Activated T-helper 2 cell treated with anti-CD3 and anti-CD28 coated beads, Interferon-gamma antibody, Interleukin-2, Interleukin-4, amounts not matched to agents 10 μg/mL and 5 μg/mL and 100 μg/mL, durations not matched to agents 14 hours and 24 hours and 36 hours (primary cell): ENCODE results near the gene SLC51B. TPM values are rescaled to one million over a fixed set of nuclear protein-coding genes. Genes with fewer than 3 reads are reported as not detected.
A peak's percentile ranks its signal among the peaks of the same experiment; 100 is the strongest.
"Not testable (repeated sequence)": the region's sequence is repeated elsewhere in the genome, so short reads cannot be mapped to it uniquely, and the experiment has no call there.

Experiments
- DNase-seq: peaks from one replicate; pipeline ENCODE4 v3.0.0; 2021; ENCODE audit warnings: low spot score
- H3K27ac Mint-ChIP-seq: one replicate; pipeline ENCODE4 v1.8.0; 2021; ENCODE audit warnings: mixed read lengths
- H3K27me3 Mint-ChIP-seq: one replicate; pipeline ENCODE4 v1.8.0; 2021; ENCODE audit warnings: low read depth, mixed read lengths
- H3K36me3 Mint-ChIP-seq: one replicate; pipeline ENCODE4 v1.8.0; 2021; ENCODE audit warnings: low read depth, mixed read lengths
- H3K4me1 Mint-ChIP-seq: one replicate; pipeline ENCODE4 v1.8.0; 2021; ENCODE audit warnings: low read depth, mixed read lengths
- H3K4me3 Mint-ChIP-seq: one replicate; pipeline ENCODE4 v1.8.0; 2021; ENCODE audit warnings: low read depth, mild to moderate bottlenecking, moderate library complexity, mixed read lengths
- H3K9me3 Mint-ChIP-seq: one replicate; pipeline ENCODE4 v1.8.0; 2021; ENCODE audit warnings: mixed read lengths
- intact Hi-C: fragments of 100-400 bp; cut with micrococcal nuclease; formaldehyde crosslinking; loops from one replicate; pipeline ENCODE4 v1.15.1; 2023
- total RNA-seq: library from RNA; stranded (reverse); gene quantifications from 2 replicates; pipeline ENCODE4 v1.2.3, GENCODE V29; 2022

SLC51B gene
- total RNA-seq, 1 donor from 2014 or later: not detected

DNA sequence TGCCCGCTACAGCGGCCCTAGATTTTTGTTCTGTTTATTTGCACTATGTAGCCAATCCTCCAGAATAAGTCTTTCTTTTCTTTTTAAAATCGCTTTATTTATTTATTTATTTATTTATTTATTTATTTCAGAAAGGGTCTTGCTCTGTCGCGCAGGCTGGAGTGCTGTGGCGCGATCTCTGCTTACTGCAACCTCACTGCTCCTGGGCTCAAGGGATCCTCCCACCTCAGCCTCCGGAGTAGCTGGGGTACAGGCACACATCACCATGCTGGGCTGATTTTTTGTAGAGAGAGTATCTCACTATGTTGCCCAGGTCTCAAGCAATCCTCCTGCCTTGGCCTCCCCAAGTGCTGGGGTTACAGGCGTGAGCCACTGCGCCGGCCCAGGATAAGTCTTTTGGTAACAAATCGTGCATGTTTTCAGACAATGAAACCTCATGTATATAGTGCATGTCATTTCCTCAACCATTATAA, 15.4 kb upstream of the SLC51B start:
- H3K4me1 Mint-ChIP-seq: peaks cover 22% of the 10 kb centered on the region
- peaks cover 14% of the 10 kb centered on the region for H3K27me3 Mint-ChIP-seq
- intact Hi-C loops: no loop called here
- no peaks in the 10 kb centered on the region for H3K9me3 Mint-ChIP-seq
- H3K27ac Mint-ChIP-seq: no peak overlapping the region
- H3K4me3 Mint-ChIP-seq: peak overlapping the region; percentile 72
- H3K36me3 Mint-ChIP-seq: peaks cover 21% of the 10 kb centered on the region
- DNase-seq: no peak

DNA sequence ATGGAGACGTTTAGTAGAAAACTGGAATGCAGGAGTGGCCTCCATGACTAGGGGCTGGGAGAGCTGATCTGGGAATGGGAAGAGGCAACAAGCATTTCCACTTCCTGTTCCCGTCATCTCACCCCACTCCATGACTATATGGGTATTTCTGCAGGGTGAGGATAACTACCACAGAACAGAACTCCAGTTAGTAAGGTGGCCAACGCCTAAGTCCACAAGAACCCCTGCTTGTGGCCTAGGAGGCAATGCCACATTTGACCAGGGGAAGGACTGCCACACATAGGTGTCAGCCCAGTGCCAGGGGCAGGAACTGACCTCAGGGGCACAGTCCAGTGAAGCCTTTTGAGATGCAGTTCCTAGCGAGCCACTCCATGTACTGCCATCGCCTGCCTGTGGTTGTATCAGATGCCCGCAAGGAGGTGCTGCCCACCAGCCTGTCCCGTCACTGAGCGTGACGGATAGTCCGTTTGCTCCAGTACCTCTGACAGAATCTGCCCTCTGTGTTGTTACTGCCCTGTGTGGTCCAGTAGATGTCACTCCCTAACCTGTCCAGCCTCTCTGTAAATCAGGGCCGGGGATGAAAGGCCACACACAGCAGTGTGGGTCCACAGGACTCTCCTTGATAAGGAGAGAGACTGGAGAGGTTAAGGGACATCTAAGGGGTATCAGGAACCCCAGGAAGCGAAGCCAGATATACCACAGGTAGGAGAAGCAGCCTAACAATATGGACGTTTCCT, 12.2 kb upstream of the SLC51B start:
- Mint-ChIP-seq H3K36me3 (peaks cover 4% of the 10 kb centered on the region), H3K4me3 (no peak overlapping the region), H3K9me3 (no peaks in the 10 kb centered on the region)

DNA sequence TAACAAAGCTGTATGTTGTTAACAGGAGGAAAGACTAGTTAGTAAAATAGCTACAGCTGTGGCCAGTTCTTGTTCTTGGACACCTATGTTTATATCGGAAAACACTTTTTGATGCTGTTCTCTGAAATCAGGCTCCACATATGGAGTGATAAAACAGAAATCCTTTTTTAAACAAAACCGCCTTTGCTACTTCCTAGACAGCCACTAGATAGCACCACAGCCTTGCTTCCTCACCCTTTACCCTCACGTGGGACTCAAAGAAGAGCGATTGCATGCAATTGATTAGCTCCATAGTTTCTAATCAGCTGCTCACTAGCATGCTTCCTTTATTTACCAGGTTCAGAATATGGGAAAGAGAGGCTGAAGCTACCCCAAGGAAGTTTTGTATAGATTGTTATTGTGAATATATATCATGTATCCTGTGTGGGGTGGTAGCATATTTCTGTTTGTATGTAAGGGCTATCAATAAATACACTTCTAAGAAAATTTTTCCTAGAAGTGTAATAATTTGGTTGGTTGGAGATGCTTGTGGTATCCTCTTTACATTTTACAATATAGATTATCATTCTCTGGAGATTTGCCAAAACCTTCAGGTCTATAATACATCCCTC, 11.4 kb upstream of the SLC51B start:
- Mint-ChIP-seq H3K27ac (no peak overlapping the region), H3K4me1 (peaks cover 12% of the 10 kb centered on the region), H3K4me3 (no peak overlapping the region), H3K27me3 (peaks cover 14% of the 10 kb centered on the region), H3K9me3 (no peaks in the 10 kb centered on the region), H3K36me3 (no peaks in the 10 kb centered on the region)
- intact Hi-C loops: loop anchor here (2.0 kb wide), 2 partner anchors 45 to 263 kb away; partner anchors contain the start of gene RNU5A-1
- no peak for DNase-seq

More for the DNA sequence above, 12.2 kb upstream of the SLC51B start:
- Mint-ChIP-seq H3K27me3 (peaks cover 14% of the 10 kb centered on the region), H3K4me1 (peaks cover 18% of the 10 kb centered on the region), H3K27ac (no peak overlapping the region)
- DNase-seq: peak; percentile 20
- intact Hi-C loops: loop anchor here (2.0 kb wide), 2 partner anchors 46 to 264 kb away; partner anchors contain the start of gene RNU5A-1

DNA sequence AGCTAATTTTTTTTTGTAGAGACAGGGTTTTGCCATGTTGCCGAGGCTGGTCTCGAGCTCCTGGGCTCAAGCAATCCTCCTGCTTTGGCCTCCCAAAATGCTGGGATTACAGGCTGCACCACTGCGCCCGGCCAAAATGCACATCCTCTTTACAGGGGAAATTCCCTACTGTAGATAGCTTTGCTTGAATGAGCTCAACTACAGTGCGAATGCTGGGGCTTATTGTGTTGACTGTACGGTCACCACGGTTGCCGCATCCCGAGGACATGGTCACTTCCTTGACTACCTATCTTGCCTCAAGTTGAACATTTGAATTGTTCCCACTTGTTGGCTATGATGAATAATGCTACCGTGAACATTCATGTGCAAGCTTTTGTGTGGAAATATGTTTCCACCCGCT, 10.5 kb upstream of the SLC51B start:
- H3K4me3 Mint-ChIP-seq: no peak overlapping the region
- peaks cover 12% of the 10 kb centered on the region for H3K4me1 Mint-ChIP-seq
- peaks cover 14% of the 10 kb centered on the region for H3K27me3 Mint-ChIP-seq
- no peak overlapping the region for H3K27ac Mint-ChIP-seq
- H3K36me3 Mint-ChIP-seq: no peaks in the 10 kb centered on the region
- DNase-seq: no peak
- H3K9me3 Mint-ChIP-seq: no peaks in the 10 kb centered on the region
- intact Hi-C loops: no loop called here

DNA sequence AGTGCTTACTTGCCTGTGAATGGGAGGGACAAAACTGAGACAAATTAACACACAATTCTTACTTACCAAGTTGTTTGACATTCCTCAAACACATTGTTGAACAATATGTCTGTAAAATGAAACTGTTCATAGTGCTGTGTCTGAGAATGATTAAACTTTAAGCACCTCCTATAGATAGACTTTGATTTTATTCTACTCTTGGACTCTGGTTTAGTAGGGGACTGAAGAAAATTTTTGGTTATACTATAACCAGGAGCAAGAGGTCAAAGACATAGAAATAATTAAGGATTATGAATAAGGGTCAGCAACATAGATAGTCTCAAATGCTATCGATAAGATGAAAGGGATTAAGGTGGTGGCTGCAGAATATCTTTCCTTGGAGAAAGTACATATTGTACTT, 7.9 kb upstream of the SLC51B start:
- H3K4me3 Mint-ChIP-seq: no peak overlapping the region
- H3K27ac Mint-ChIP-seq: no peak overlapping the region
- no peaks in the 10 kb centered on the region for H3K9me3 Mint-ChIP-seq
- no peak for DNase-seq
- no peaks in the 10 kb centered on the region for H3K36me3 Mint-ChIP-seq
- intact Hi-C loops: no loop called here
- H3K4me1 Mint-ChIP-seq: peaks cover 10% of the 10 kb centered on the region
- H3K27me3 Mint-ChIP-seq: peaks cover 2% of the 10 kb centered on the region

DNA sequence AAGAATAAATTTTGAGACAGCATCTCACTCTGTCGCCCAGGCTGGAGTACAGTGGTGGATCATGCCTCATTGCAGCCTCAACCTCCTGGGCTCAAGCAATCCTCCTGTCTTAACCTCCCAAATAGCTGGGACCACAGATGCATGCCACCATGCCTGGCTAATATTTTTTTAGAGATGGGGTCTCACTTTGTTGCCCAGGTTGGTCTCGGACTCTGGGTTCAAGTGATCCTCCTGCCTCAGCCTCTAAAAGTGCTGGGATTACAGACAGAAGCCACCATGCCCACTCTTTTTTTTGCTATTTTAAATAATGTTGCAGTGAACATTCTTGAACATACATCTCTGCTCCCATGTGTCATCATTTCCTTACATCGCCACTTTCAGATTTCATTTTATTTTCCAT, 6.8 kb upstream of the SLC51B start:
- peaks cover 6% of the 10 kb centered on the region for H3K4me1 Mint-ChIP-seq
- no peaks in the 10 kb centered on the region for H3K36me3 Mint-ChIP-seq
- H3K27ac Mint-ChIP-seq: no peak overlapping the region
- DNase-seq: no peak
- peaks cover 2% of the 10 kb centered on the region for H3K27me3 Mint-ChIP-seq
- no peak overlapping the region for H3K4me3 Mint-ChIP-seq
- intact Hi-C loops: no loop called here
- no peaks in the 10 kb centered on the region for H3K9me3 Mint-ChIP-seq

DNA sequence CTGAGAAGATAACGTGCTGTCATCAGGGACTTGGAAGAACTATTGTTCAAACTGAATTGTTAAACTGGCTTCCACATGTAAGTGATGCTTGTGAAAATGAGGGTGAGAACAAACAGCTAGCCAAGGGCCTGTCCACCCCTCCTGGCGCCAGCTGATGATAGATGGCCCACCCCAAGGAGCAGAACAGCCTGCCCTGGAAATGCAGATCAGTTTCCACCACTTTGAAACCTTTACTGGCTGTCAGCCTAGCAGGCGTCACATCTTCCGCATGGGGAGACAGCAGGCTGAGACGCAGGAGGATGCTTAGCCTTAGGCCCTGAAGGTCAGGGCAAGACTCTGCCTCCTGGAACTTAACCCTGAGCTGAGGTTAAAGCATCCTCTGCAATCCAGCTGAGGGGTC, 6.4 kb upstream of the SLC51B start:
- Mint-ChIP-seq H3K27me3 (peaks cover 2% of the 10 kb centered on the region), H3K36me3 (no peaks in the 10 kb centered on the region), H3K9me3 (no peaks in the 10 kb centered on the region), H3K4me1 (peaks cover 2% of the 10 kb centered on the region), H3K4me3 (no peak overlapping the region), H3K27ac (no peak overlapping the region)
- no peak for DNase-seq
- intact Hi-C loops: no loop called here

DNA sequence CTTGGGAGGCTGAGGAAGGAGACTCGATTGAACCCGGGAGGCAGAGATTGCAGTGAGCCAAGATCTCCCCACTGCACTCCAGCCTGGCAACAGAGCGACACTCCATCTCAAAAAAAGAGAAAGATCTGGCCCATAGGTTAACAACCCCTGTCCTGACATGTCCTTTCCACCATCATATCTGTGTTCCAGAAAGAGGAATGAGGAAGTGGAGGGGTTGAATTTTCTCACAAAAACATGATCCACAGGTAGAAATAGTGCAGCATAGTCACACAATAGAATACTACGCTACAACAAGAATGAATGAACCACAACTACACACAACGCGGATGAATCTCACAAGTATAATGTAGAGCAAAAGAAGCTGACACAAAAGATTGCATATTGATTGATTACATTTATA, 4.7 kb upstream of the SLC51B start:
- Mint-ChIP-seq H3K4me3 (no peak overlapping the region), H3K9me3 (no peaks in the 10 kb centered on the region), H3K4me1 (no peaks in the 10 kb centered on the region), H3K36me3 (no peaks in the 10 kb centered on the region), H3K27me3 (peaks cover 2% of the 10 kb centered on the region), H3K27ac (no peak overlapping the region)
- no peak for DNase-seq
- intact Hi-C loops: no loop called here

DNA sequence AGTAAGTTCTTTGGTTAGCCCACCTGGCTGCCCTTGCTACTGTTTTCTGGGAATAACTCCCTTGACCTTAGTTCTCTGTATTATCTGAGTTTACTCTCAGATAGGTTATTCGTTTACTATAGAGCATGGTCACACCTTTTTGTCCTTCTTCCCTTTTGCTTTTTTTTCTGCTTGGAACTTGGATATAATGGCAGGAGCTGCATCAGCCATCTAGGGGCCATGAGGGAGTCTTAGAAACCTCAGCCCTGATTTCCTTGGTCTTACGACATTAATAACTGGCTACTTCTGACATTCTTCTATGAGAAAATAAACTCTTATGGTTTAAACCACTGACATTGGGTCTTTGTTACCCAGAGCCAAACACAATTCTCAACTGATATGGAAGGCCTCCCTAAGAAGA, 3.4 kb upstream of the SLC51B start:
- intact Hi-C loops: no loop called here
- Mint-ChIP-seq H3K4me3 (no peak overlapping the region), H3K27me3 (peaks cover 2% of the 10 kb centered on the region), H3K36me3 (no peaks in the 10 kb centered on the region), H3K27ac (no peak overlapping the region), H3K9me3 (no peaks in the 10 kb centered on the region), H3K4me1 (no peaks in the 10 kb centered on the region)
- DNase-seq: no peak

DNA sequence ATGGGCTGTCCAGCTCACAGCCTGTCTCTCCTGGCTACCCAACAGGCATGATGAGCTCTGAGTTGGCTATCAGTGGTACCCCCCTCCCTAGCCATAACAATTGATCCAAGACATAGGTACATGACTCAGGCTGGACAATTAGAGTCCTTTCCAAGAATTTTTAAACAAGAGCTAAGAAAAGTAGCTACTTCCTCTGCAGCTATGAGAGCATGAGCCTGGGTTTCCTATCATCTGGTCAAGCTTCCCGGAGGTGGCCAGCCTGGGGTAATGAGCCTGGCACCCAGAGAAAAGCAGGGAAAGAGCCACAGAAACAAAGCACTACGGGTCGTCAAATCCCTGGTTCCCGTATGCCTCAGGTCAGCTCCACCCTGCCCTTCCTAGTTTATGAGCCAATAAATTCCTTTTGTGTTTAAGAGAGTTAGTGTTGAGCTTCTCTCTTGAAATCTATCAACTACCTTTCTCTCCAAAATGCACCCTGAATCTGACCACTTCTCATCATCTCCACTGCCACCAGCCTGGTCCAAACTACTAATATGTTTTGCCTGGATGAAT, 2.3 kb upstream of the SLC51B start:
- Mint-ChIP-seq H3K27me3 (peaks cover 6% of the 10 kb centered on the region), H3K27ac (no peak overlapping the region)
- intact Hi-C loops: no loop called here

DNA sequence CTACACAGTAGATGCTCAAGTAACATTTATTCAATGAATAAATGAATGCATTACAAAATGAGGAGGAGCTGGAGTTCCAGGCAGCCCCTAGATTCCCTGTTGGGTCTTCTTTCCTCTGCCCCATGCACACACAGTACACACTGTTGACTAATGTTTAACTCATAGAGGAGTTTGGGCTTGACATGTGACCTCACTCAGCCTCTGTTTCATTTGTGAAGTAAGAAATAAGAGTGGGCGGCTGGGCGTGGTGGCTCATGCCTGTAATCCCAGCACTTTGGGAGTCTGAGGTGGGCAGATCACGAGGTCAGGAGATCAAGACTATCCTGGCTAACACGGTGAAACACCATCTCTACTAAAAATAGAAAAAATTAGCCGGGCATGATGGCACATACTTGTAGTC, 969 bp upstream of the SLC51B start:
- H3K27me3 Mint-ChIP-seq, H3K4me1 Mint-ChIP-seq, H3K9me3 Mint-ChIP-seq, intact Hi-C loops, H3K27ac Mint-ChIP-seq, H3K4me3 Mint-ChIP-seq, H3K36me3 Mint-ChIP-seq, DNase-seq: not testable (repeated sequence)

More for the DNA sequence above, 2.3 kb upstream of the SLC51B start:
- Mint-ChIP-seq H3K4me3 (no peak overlapping the region), H3K9me3 (no peaks in the 10 kb centered on the region), H3K4me1 (no peaks in the 10 kb centered on the region), H3K36me3 (no peaks in the 10 kb centered on the region)
- DNase-seq: no peak

DNA sequence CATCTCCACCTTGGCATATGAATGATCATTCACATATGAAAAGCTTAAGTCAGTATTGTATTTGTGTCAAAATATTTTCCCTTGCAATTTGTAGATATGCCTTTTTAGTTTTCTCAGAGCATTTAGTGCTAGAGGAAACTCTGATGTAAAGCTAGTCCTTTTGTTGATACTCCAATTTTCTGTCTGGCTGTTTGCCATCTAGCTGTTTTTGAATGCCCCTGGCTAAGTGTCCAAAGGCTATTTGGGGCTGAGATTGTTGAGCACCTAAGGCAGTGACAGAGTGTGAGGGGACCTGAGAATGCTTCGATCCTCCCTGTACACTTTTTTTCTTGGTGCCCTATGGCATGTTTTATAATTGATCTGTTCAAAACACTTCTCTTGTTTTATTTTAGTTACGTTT, 3.1 kb downstream of the SLC51B start:
- H3K4me1 Mint-ChIP-seq: peaks cover 14% of the 10 kb centered on the region
- H3K27ac Mint-ChIP-seq: no peak overlapping the region
- H3K36me3 Mint-ChIP-seq: no peaks in the 10 kb centered on the region
- H3K27me3 Mint-ChIP-seq: peaks cover 8% of the 10 kb centered on the region
- no peaks in the 10 kb centered on the region for H3K9me3 Mint-ChIP-seq
- intact Hi-C loops: no loop called here
- H3K4me3 Mint-ChIP-seq: no peak overlapping the region
- no peak for DNase-seq

DNA sequence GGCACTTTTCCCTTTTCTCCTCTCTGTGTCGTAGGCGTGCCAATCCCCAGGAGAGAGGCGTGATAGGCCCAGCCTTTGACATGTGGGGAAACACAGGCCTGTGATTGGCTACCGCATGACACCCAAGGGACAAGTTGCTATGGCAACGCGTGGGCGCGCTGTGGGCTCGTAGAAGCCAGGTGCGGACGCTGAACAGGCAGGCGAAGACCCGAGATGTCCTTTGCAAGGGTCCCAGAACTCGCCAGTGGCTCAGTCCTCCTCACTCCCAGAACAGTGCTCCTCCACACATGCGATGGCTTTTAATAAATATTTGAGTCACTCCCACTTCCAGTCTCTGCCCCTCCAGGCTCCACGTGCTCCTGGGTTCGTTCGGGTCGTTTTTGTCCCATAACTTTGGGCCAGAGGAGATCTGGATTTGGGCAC, 4.2 kb downstream of the SLC51B start:
- Mint-ChIP-seq H3K27me3 (peaks cover 8% of the 10 kb centered on the region), H3K4me3 (peak overlapping the region; percentile 47), H3K36me3 (no peaks in the 10 kb centered on the region), H3K9me3 (no peaks in the 10 kb centered on the region), H3K27ac (no peak overlapping the region), H3K4me1 (peaks cover 14% of the 10 kb centered on the region)
- intact Hi-C loops: no loop called here
- DNase-seq: peak; percentile 79
